NT2/D1 (cell line): ENCODE measurements around the gene PUS7.

ENCODE experiments used
- DNase-seq: peaks from one replicate; pipeline ENCODE4 v3.0.0-alpha.2; 2011; ENCODE audit warnings: low read depth, low spot score
- H3K27me3 ChIP-seq: 2 replicates; pipeline ENCODE4 v1.6.0; 2011; ENCODE audit warnings: mild to moderate bottlenecking; ENCODE audit not compliant: insufficient read length, insufficient read depth
- H3K36me3 ChIP-seq: 2 replicates; pipeline ENCODE4 v1.6.1; 2011; ENCODE audit warnings: mild to moderate bottlenecking, low read length, mixed read lengths; ENCODE audit not compliant: insufficient read depth, insufficient read length
- H3K4me1 ChIP-seq: 2 replicates; pipeline ENCODE4 v1.5.1; 2011; ENCODE audit not compliant: insufficient read depth, insufficient read length
- H3K4me3 ChIP-seq: 2 replicates; pipeline ENCODE4 v1.5.1; 2011; ENCODE audit warnings: low read depth; ENCODE audit not compliant: insufficient read length
- H3K9ac ChIP-seq: 2 replicates; pipeline ENCODE4 v1.6.0; 2011; ENCODE audit warnings: low read depth; ENCODE audit not compliant: insufficient read length
- H3K9me3 ChIP-seq: 2 replicates; pipeline ENCODE4 v1.5.1; 2011; ENCODE audit warnings: mild to moderate bottlenecking, low read length; ENCODE audit not compliant: insufficient read depth
- SUZ12 ChIP-seq: IDR thresholded peaks from 2 replicates; pipeline ENCODE4 v1.6.1; 2011; ENCODE audit not compliant: insufficient read length, insufficient read depth; ENCODE audit errors: extremely low read depth
- YY1 ChIP-seq: IDR thresholded peaks from 2 replicates; pipeline ENCODE4 v1.6.1; 2011; ENCODE audit not compliant: insufficient read length, insufficient read depth
- ZNF274 ChIP-seq: IDR thresholded peaks from 2 replicates; pipeline ENCODE4 v1.6.1; 2011; ENCODE audit warnings: mild to moderate bottlenecking, low read depth, low read length

The PUS7 gene

GRCh38 chr7:105521717-105522463, at the start of gene PUS7:
Gene PUS7, minus strand, starts transcription at chr7:105522271. Its CDS starts 13,759 bp downstream, at chr7:105508512.
- H3K27me3 ChIP-seq = no peaks in the 10 kb centered on the region
- H3K9ac ChIP-seq = peak within 1 kb of the TSS; percentile 94
- DNase-seq = peak; percentile 86
- no peaks in the 10 kb centered on the region for H3K9me3 ChIP-seq
- peak within 1 kb of the TSS; percentile 81 for H3K4me3 ChIP-seq
- peaks cover 3% of the 10 kb centered on the region for H3K4me1 ChIP-seq
- H3K36me3 ChIP-seq = peaks cover 21% of the 10 kb centered on the region
- TF ChIP-seq ZNF274 (no peak), SUZ12 (no peak), YY1 (no peak)

- Histone ChIP-seq H3K4me1 (no peaks in the 10 kb centered on the region), H3K4me3 (no peak overlapping the region), H3K9ac (no peak overlapping the region), H3K27me3 (no peaks in the 10 kb centered on the region), H3K9me3 (no peaks in the 10 kb centered on the region), H3K36me3 (peaks cover 44% of the 10 kb centered on the region)
- TF ChIP-seq ZNF274 = no peak
- DNase-seq = no peak
These were observed 45.8 kb upstream of the PUS7 start for GRCh38 chr7:105567821-105568220.

GRCh38 chr7:105567024-105567423, 45.0 kb upstream of the PUS7 start:
- no peaks in the 10 kb centered on the region for H3K27me3 ChIP-seq
- no peaks in the 10 kb centered on the region for H3K9me3 ChIP-seq
- peaks cover 45% of the 10 kb centered on the region for H3K36me3 ChIP-seq
- H3K4me3 ChIP-seq = no peak overlapping the region
- no peak overlapping the region for H3K9ac ChIP-seq
- H3K4me1 ChIP-seq = no peaks in the 10 kb centered on the region
- TF ChIP-seq SUZ12 (no peak), YY1 (no peak), ZNF274 (no peak)
- DNase-seq = no peak

GRCh38 chr7:105565190-105565589, 43.1 kb upstream of the PUS7 start:
- no peak for TF ChIP-seq YY1
- no peak for TF ChIP-seq SUZ12
- DNase-seq = no peak
- no peak overlapping the region for H3K4me3 ChIP-seq
- H3K9ac ChIP-seq = no peak overlapping the region
- H3K4me1 ChIP-seq = no peaks in the 10 kb centered on the region
- peaks cover 51% of the 10 kb centered on the region for H3K36me3 ChIP-seq
- H3K9me3 ChIP-seq = no peaks in the 10 kb centered on the region
- H3K27me3 ChIP-seq = no peaks in the 10 kb centered on the region

- Histone ChIP-seq H3K4me3 (no peak overlapping the region), H3K9me3 (no peaks in the 10 kb centered on the region), H3K27me3 (no peaks in the 10 kb centered on the region), H3K4me1 (no peaks in the 10 kb centered on the region), H3K9ac (no peak overlapping the region), H3K36me3 (peaks cover 56% of the 10 kb centered on the region)
- no peak for TF ChIP-seq YY1
- no peak for TF ChIP-seq ZNF274
- TF ChIP-seq SUZ12 = no peak
- no peak for DNase-seq
These were observed 37.9 kb upstream of the PUS7 start for GRCh38 chr7:105559926-105560325.

GRCh38 chr7:105538339-105538738, 16.3 kb upstream of the PUS7 start:
- DNase-seq = no peak
- H3K4me1 ChIP-seq = no peaks in the 10 kb centered on the region
- H3K9ac ChIP-seq = no peak overlapping the region
- no peak overlapping the region for H3K4me3 ChIP-seq
- no peaks in the 10 kb centered on the region for H3K9me3 ChIP-seq
- H3K27me3 ChIP-seq = no peaks in the 10 kb centered on the region
- TF ChIP-seq YY1 = no peak
- TF ChIP-seq ZNF274 = no peak
- TF ChIP-seq SUZ12 = no peak
- H3K36me3 ChIP-seq = peaks cover 62% of the 10 kb centered on the region

- H3K4me1 ChIP-seq = no peaks in the 10 kb centered on the region
- no peaks in the 10 kb centered on the region for H3K27me3 ChIP-seq
- peak overlapping the region; percentile 98 for H3K9ac ChIP-seq
- peaks cover 28% of the 10 kb centered on the region for H3K36me3 ChIP-seq
- TF ChIP-seq SUZ12 (no peak), YY1 (no peak), ZNF274 (no peak)
- H3K9me3 ChIP-seq = no peaks in the 10 kb centered on the region
- no peak for DNase-seq
- H3K4me3 ChIP-seq = peak overlapping the region; percentile 98
These were observed 10.8 kb upstream of the PUS7 start for GRCh38 chr7:105532709-105533460.
